ENCODE measurements around the gene ZC2HC1C. TPM values are rescaled to one million over a fixed set of nuclear protein-coding genes. Genes with fewer than 3 reads are reported as not detected.

ZC2HC1C gene
- total RNA-seq, 1 experiment from 2014 or later = 5.2 TPM

DNA sequence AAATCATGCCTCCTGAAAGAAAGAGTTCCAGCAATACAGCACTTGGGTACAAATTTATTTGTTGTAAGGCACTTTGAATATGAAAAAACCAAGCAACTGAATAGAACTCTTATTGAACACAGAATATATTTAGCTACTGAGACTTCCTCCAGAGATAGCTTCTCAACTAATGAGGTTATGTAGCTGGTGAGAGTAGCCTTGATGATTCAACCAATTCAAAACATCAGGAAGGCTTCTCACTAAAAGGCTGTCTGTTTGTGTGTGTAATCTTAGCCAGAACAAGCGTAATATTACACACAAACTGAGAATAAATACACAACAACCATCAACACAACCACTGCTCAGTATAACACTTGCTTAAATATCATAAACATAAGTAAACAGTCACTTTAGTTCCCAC, 46.3 kb upstream of the ZC2HC1C start:
- Histone ChIP-seq H3K9me3 (ENCODE audit: control insufficient read depth, insufficient read depth, low read depth, low read length) (no peaks in the 10 kb centered on the region), H3K27me3 (ENCODE audit: control insufficient read depth, insufficient read depth, low read length) (no peaks in the 10 kb centered on the region), H3K27ac (ENCODE audit: low read length) (no peak overlapping the region), H3K4me3 (ENCODE audit: low read depth in 2 of 2, low read length in 2 of 2) (no peak overlapping the region), H3K36me3 (ENCODE audit: control insufficient read depth, insufficient read depth, low read length) (peaks cover 12% of the 10 kb centered on the region), H3K4me1 (ENCODE audit: control insufficient read depth, insufficient read depth, low read length) (no peaks in the 10 kb centered on the region)
- ChIA-PET POLR2A (no interaction called here), CTCF (interaction anchor here (0.5 kb wide), 1 partner anchor 288 kb away, joined by 5 read pairs; no protein-coding TSS in a partner anchor)
- DNase-seq (ENCODE audit: low read depth, low spot score) = no peak
- ATAC-seq = no peak
- no TSS peak for BruUV-seq (replicated peaks)
- TF ChIP-seq, protein P1, sequence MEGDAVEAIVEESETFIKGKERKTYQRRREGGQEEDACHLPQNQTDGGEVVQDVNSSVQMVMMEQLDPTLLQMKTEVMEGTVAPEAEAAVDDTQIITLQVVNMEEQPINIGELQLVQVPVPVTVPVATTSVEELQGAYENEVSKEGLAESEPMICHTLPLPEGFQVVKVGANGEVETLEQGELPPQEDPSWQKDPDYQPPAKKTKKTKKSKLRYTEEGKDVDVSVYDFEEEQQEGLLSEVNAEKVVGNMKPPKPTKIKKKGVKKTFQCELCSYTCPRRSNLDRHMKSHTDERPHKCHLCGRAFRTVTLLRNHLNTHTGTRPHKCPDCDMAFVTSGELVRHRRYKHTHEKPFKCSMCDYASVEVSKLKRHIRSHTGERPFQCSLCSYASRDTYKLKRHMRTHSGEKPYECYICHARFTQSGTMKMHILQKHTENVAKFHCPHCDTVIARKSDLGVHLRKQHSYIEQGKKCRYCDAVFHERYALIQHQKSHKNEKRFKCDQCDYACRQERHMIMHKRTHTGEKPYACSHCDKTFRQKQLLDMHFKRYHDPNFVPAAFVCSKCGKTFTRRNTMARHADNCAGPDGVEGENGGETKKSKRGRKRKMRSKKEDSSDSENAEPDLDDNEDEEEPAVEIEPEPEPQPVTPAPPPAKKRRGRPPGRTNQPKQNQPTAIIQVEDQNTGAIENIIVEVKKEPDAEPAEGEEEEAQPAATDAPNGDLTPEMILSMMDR (IDR thresholded peaks at IDR 0.05) = no peak
- TF ChIP-seq SIN3A (IDR thresholded peaks at IDR 0.05; ENCODE audit: borderline replicate concordance, insufficient read depth, low read depth, low read length) (no peak), POLR2AphosphoS5 (IDR thresholded peaks at IDR 0.05; ENCODE audit: low read depth, low read length) (no peak), TCF7L2 (IDR thresholded peaks at IDR 0.05; ENCODE audit: low read depth, low read length) (no peak)
- TF ChIP-seq, protein P2, sequence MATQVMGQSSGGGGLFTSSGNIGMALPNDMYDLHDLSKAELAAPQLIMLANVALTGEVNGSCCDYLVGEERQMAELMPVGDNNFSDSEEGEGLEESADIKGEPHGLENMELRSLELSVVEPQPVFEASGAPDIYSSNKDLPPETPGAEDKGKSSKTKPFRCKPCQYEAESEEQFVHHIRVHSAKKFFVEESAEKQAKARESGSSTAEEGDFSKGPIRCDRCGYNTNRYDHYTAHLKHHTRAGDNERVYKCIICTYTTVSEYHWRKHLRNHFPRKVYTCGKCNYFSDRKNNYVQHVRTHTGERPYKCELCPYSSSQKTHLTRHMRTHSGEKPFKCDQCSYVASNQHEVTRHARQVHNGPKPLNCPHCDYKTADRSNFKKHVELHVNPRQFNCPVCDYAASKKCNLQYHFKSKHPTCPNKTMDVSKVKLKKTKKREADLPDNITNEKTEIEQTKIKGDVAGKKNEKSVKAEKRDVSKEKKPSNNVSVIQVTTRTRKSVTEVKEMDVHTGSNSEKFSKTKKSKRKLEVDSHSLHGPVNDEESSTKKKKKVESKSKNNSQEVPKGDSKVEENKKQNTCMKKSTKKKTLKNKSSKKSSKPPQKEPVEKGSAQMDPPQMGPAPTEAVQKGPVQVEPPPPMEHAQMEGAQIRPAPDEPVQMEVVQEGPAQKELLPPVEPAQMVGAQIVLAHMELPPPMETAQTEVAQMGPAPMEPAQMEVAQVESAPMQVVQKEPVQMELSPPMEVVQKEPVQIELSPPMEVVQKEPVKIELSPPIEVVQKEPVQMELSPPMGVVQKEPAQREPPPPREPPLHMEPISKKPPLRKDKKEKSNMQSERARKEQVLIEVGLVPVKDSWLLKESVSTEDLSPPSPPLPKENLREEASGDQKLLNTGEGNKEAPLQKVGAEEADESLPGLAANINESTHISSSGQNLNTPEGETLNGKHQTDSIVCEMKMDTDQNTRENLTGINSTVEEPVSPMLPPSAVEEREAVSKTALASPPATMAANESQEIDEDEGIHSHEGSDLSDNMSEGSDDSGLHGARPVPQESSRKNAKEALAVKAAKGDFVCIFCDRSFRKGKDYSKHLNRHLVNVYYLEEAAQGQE (IDR thresholded peaks at IDR 0.05; ENCODE audit: insufficient read depth in 1 of 2, low read depth in 2 of 2, low read length in 1 of 2) = no peak
- in situ Hi-C loops (cut with HindIII; ENCODE audit: low pct_unique_long_range_greater_than_20kb, low sequenced_read_pairs) (no loop called here), intact Hi-C loops (cut with micrococcal nuclease; ENCODE audit: unreplicated experiment) (no loop called here)

DNA sequence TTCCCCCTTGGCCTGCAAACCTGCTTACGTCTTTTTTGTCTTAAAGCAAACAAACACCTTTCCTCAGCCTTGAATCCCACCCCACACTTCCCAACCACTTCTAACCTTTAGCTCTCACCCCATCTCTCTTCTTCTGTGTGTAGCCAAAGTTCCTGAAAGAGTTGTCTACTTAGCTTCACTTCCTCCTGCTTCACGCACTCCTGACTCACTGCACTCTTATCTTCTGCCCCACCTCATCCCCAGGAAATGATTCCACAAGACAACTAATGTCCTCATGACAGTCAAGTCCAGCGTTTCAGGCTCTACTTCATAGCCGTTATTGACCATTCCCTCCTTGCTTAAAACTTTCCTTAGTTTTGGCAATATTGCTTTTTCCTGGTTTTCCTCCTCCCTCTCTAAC, 44.4 kb upstream of the ZC2HC1C start:
- peaks cover 4% of the 10 kb centered on the region; the same call in 1 of the 2 replicates for H3K36me3 ChIP-seq (ENCODE audit: control insufficient read depth, insufficient read depth, low read length)
- ChIA-PET POLR2A (no interaction called here), CTCF (no interaction called here)
- TF ChIP-seq, protein P2 (IDR thresholded peaks at IDR 0.05; ENCODE audit: insufficient read depth in 1 of 2, low read depth in 2 of 2, low read length in 1 of 2) = no peak
- TF ChIP-seq TCF7L2 (IDR thresholded peaks at IDR 0.05; ENCODE audit: low read depth, low read length) = no peak
- TF ChIP-seq, protein P1 (IDR thresholded peaks at IDR 0.05) = no peak
- ATAC-seq = no peak
- no peaks in the 10 kb centered on the region for H3K4me1 ChIP-seq (ENCODE audit: control insufficient read depth, insufficient read depth, low read length)
- no peaks in the 10 kb centered on the region for H3K27me3 ChIP-seq (ENCODE audit: control insufficient read depth, insufficient read depth, low read length)
- no peak overlapping the region for H3K27ac ChIP-seq (ENCODE audit: low read length)
- no peak overlapping the region for H3K4me3 ChIP-seq (ENCODE audit: low read depth in 2 of 2, low read length in 2 of 2)
- H3K9me3 ChIP-seq (ENCODE audit: control insufficient read depth, insufficient read depth, low read depth, low read length) = no peaks in the 10 kb centered on the region
- no TSS peak for BruUV-seq (replicated peaks)
- no peak for DNase-seq (ENCODE audit: low read depth, low spot score)
- in situ Hi-C loops (cut with HindIII; ENCODE audit: low pct_unique_long_range_greater_than_20kb, low sequenced_read_pairs) (no loop called here), intact Hi-C loops (cut with micrococcal nuclease; ENCODE audit: unreplicated experiment) (no loop called here)

Data from Panc1 (cell line).